Upper lobe of right lung (tissue), 1 donor: Measurements from ENCODE around the gene TBX3. TPM values are rescaled to one million over a fixed set of nuclear protein-coding genes. Genes with fewer than 3 reads are reported as not detected.

Experiments
- ATAC-seq: fragments of 200-7000 bp; cut with Tn5 transposase; one replicate; pipeline ENCODE4 v1.9.1; 2020; ENCODE audit warnings: mild to moderate bottlenecking, moderate library complexity
- DNase-seq: peaks from one replicate; pipeline ENCODE4 v3.0.0-alpha.2; 2020
- H3K27ac ChIP-seq: fragments of 200-600 bp; one replicate; pipeline ENCODE4 v1.8.0; 2022
- H3K27me3 ChIP-seq: fragments of 200-600 bp; one replicate; pipeline ENCODE4 v1.8.0; 2022; ENCODE audit warnings: mild to moderate bottlenecking
- H3K36me3 ChIP-seq: fragments of 200-600 bp; one replicate; pipeline ENCODE4 v1.8.0; 2022
- H3K4me1 ChIP-seq: fragments of 200-600 bp; one replicate; pipeline ENCODE4 v1.8.0; 2022
- H3K4me3 ChIP-seq: fragments of 200-600 bp; one replicate; pipeline ENCODE4 v1.8.0; 2022; ENCODE audit warnings: mild to moderate bottlenecking
- H3K9me3 ChIP-seq: fragments of 200-600 bp; one replicate; pipeline ENCODE4 v1.8.0; 2022
- CTCF ChIP-seq: fragments of 200-600 bp; IDR thresholded peaks from one replicate; pipeline ENCODE4 v1.8.0; 2022; ENCODE audit warnings: antibody characterized with exemption
- intact Hi-C: fragments of 100-400 bp; cut with DNase I; formaldehyde crosslinking; loops from one replicate; pipeline ENCODE4 v1.11.0; 2022
- total RNA-seq: library from RNA; stranded (reverse); fragmentation: NEBNext Ultra II Directional; extraction: Animal tissue kit (Norgen Biotek cat#: 25700); gene quantifications from one replicate; pipeline ENCODE4 v1.2.1, GENCODE V29; 2021
- donor health status: DM: no; HTN: yes; CAD: no; lungs with severe emphysema.

TBX3 gene
- total RNA-seq, 1 donor from 2014 or later, result 35.9 TPM

GRCh38 chr12:114679942-114680341 lies 4.0 kb downstream of the TBX3 start:
- DNase-seq (no peak), ATAC-seq (no peak)
- peak overlapping the region; percentile 87 for H3K27ac ChIP-seq
- no peak for TF ChIP-seq CTCF
- H3K4me3 ChIP-seq, result peak overlapping the region; percentile 52
- intact Hi-C loops, result no loop called here
- peaks cover 32% of the 10 kb centered on the region for H3K27me3 ChIP-seq
- no peaks in the 10 kb centered on the region for H3K9me3 ChIP-seq
- no peaks in the 10 kb centered on the region for H3K36me3 ChIP-seq
- peaks cover 8% of the 10 kb centered on the region for H3K4me1 ChIP-seq

GRCh38 chr12:114679452-114679875 lies 4.5 kb downstream of the TBX3 start:
- no peak for ATAC-seq
- H3K27ac ChIP-seq, result peak overlapping the region; percentile 87
- intact Hi-C loops, result no loop called here
- no peak for DNase-seq
- H3K4me1 ChIP-seq, result peaks cover 8% of the 10 kb centered on the region
- H3K9me3 ChIP-seq, result no peaks in the 10 kb centered on the region
- peaks cover 31% of the 10 kb centered on the region for H3K27me3 ChIP-seq
- no peaks in the 10 kb centered on the region for H3K36me3 ChIP-seq
- TF ChIP-seq CTCF, result no peak
- H3K4me3 ChIP-seq, result peak overlapping the region; percentile 52

- H3K27ac ChIP-seq, result peak overlapping the region; percentile 87
- H3K36me3 ChIP-seq, result no peaks in the 10 kb centered on the region
- H3K4me3 ChIP-seq, result peak overlapping the region; percentile 52
- H3K27me3 ChIP-seq, result peaks cover 28% of the 10 kb centered on the region
- DNase-seq (no peak), ATAC-seq (no peak)
- intact Hi-C loops, result no loop called here
- no peak for TF ChIP-seq CTCF
- H3K9me3 ChIP-seq, result no peaks in the 10 kb centered on the region
- peaks cover 8% of the 10 kb centered on the region for H3K4me1 ChIP-seq
These were observed 5.3 kb downstream of the TBX3 start for GRCh38 chr12:114678718-114679117.

- H3K4me3 ChIP-seq, result peak overlapping the region; percentile 52
- TF ChIP-seq CTCF, result no peak
- DNase-seq (no peak), ATAC-seq (no peak)
- H3K9me3 ChIP-seq, result no peaks in the 10 kb centered on the region
- intact Hi-C loops, result no loop called here
- peaks cover 25% of the 10 kb centered on the region for H3K27me3 ChIP-seq
- H3K27ac ChIP-seq, result no peak overlapping the region
- H3K36me3 ChIP-seq, result no peaks in the 10 kb centered on the region
- H3K4me1 ChIP-seq, result peaks cover 8% of the 10 kb centered on the region
These were observed 5.9 kb downstream of the TBX3 start for GRCh38 chr12:114678028-114678427.

GRCh38 chr12:114676142-114676741 lies 7.7 kb downstream of the TBX3 start:
- Histone ChIP-seq H3K4me3 (peak overlapping the region; percentile 24), H3K9me3 (no peaks in the 10 kb centered on the region), H3K27me3 (peaks cover 41% of the 10 kb centered on the region), H3K36me3 (peaks cover 8% of the 10 kb centered on the region), H3K4me1 (peaks cover 16% of the 10 kb centered on the region), H3K27ac (peak overlapping the region; percentile 61)
- ATAC-seq (no peak), DNase-seq (no peak)
- TF ChIP-seq CTCF, result no peak
- intact Hi-C loops, result no loop called here
